Retinal pigment epithelial cell (primary cell): ENCODE results near the gene TOR4A.
"Not testable (repeated sequence)": the region's sequence is repeated elsewhere in the genome, so short reads cannot be mapped to it uniquely, and the experiment has no call there.

Experiments
- DNase-seq: peaks from one replicate; pipeline ENCODE4 v3.0.0-alpha.2; 2010; ENCODE audit warnings: low read depth
- H3K4me3 ChIP-seq: 2 replicates; pipeline ENCODE4 v1.5.1; 2011; ENCODE audit warnings: mild to moderate bottlenecking, low read length, control low read depth, moderate library complexity
- TF ChIP-seq, protein P1 (sequence below): conservative IDR thresholded peaks from 2 replicates; pipeline ENCODE4 v1.5.1; 2011; ENCODE audit warnings: low read depth, low read length, control low read depth, inconsistent platforms

Gene TOR4A

GRCh38 chr9:137321726-137322361 is 44.3 kb downstream of the TOR4A start:
- H3K4me3 ChIP-seq = no peak overlapping the region
- TF ChIP-seq, protein P1, sequence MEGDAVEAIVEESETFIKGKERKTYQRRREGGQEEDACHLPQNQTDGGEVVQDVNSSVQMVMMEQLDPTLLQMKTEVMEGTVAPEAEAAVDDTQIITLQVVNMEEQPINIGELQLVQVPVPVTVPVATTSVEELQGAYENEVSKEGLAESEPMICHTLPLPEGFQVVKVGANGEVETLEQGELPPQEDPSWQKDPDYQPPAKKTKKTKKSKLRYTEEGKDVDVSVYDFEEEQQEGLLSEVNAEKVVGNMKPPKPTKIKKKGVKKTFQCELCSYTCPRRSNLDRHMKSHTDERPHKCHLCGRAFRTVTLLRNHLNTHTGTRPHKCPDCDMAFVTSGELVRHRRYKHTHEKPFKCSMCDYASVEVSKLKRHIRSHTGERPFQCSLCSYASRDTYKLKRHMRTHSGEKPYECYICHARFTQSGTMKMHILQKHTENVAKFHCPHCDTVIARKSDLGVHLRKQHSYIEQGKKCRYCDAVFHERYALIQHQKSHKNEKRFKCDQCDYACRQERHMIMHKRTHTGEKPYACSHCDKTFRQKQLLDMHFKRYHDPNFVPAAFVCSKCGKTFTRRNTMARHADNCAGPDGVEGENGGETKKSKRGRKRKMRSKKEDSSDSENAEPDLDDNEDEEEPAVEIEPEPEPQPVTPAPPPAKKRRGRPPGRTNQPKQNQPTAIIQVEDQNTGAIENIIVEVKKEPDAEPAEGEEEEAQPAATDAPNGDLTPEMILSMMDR = no peak
- DNase-seq = no peak

DNA sequence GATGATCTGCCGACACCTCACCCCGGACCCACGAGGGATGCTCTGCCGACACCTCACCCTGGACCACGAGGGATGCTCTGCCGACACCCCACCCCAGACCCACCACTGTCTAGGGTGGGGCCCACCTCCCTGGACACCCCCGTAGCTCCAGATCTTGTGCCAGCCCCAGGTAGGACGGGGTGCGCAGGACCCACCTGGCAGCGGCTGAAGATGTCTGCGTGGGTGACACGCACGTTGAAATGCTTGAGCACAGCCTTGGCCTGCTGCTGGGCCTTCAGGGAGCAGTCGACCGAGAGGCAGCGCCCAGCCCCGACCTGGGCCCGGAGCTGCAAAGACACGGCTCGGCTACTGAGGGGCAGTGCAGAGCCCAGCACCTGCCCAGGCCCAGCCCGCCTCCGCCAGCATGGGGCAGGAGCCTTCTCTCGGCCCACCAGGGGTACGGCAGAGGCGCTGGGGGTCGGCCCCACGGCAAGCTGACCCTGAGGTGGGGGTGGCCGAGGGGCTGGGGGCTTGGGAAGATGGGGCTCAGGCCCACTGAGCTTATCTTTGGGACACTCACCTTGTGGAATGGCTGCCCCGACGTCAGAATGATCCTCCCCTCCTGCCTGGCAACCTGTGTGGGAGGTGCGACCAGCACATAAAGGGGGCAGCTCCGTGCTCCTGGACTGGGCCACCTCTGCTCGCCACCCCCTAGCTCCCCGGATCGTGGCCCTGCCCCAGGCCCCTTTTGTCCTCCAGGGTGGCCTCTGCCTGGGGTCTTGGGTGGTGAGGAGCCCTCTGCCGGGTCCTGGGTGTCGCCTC is 46.2 kb downstream of the TOR4A start:
- H3K4me3 ChIP-seq = no peak overlapping the region
- TF ChIP-seq, protein P1 = no peak
- DNase-seq = no peak

GRCh38 chr9:137325124-137325523 is 47.6 kb downstream of the TOR4A start:
- TF ChIP-seq, protein P1 = no peak

DNA sequence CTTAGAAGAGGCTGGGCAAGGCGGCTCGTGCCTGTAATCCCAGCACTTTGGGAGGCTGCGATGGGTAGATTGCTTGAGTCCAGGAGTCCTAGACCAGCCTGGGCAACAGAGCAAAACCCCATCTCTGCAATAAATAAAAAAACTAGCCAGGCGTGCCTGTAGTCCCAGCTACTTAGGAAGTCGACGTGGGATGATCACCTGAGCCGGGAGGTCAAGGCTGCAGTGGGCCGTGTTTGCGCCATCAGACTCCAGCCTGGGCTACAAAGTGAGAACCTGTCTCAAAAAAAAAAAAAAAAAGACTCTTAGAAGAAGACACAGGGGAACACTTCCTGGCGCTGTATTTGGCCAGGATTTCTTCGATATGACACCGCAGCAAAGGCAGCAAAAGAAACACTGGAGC is 48.3 kb downstream of the TOR4A start:
- no peak overlapping the region for H3K4me3 ChIP-seq
- no peak for DNase-seq
- TF ChIP-seq, protein P1 = no peak

More at GRCh38 chr9:137325124-137325523, 47.6 kb downstream of the TOR4A start:
- no peak for DNase-seq
- H3K4me3 ChIP-seq = no peak overlapping the region

GRCh38 chr9:137326445-137327065 is 49.0 kb downstream of the TOR4A start:
- TF ChIP-seq, protein P1 = no peak
- no peak for DNase-seq
- H3K4me3 ChIP-seq = no peak overlapping the region

- not testable (repeated sequence) for H3K4me3 ChIP-seq, DNase-seq
These were observed 50.4 kb downstream of the TOR4A start for GRCh38 chr9:137327641-137328550.

DNA sequence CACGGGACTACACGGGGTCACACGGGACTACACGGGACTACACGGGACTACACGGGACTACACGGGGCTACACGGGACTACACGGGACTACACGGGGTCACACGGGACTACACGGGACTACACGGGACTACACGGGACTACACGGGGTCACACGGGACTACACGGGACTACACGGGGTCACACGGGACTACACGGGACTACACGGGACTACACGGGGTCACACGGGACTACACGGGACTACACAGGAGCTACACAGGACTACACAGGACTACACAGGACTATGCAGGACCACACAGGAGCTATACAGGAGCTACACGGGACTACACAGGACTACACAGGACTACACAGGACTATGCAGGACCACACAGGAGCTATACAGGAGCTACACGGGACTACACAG is 52.1 kb downstream of the TOR4A start:
- H3K4me3 ChIP-seq, DNase-seq: not testable (repeated sequence)
